GM12892 (cell line): Measurements from ENCODE around the gene SUMF2.
"Not testable (repeated sequence)": the region's sequence is repeated elsewhere in the genome, so short reads cannot be mapped to it uniquely, and the experiment has no call there.

Source experiments
- POLR2A ChIP-seq: IDR thresholded peaks from 2 replicates; pipeline ENCODE4 v1.6.1; 2011; ENCODE audit warnings: low read depth, low read length, control low read depth
- TAF1 ChIP-seq: IDR thresholded peaks from 2 replicates; pipeline ENCODE4 v1.6.1; 2011; ENCODE audit warnings: low read depth, mild to moderate bottlenecking, control low read depth, low read length, borderline replicate concordance

- not testable (repeated sequence) for TF ChIP-seq POLR2A, TAF1
These were observed 40.1 kb downstream of the SUMF2 start for GRCh38 chr7:56104138-56104537.
